Colon (tissue), 2 donors: Measurements from ENCODE around the gene MGAT3.
"Not testable (repeated sequence)": the region's sequence is repeated elsewhere in the genome, so short reads cannot be mapped to it uniquely, and the experiment has no call there.

ENCODE experiments used
- FAIRE-seq: peaks from 2 replicates; lab custom pipeline; 2012; peaks lifted over from hg19 to GRCh38; lab: Jason Lieb, UNC
- donor health status: control.
- donor health status: control.

The MGAT3 gene

DNA sequence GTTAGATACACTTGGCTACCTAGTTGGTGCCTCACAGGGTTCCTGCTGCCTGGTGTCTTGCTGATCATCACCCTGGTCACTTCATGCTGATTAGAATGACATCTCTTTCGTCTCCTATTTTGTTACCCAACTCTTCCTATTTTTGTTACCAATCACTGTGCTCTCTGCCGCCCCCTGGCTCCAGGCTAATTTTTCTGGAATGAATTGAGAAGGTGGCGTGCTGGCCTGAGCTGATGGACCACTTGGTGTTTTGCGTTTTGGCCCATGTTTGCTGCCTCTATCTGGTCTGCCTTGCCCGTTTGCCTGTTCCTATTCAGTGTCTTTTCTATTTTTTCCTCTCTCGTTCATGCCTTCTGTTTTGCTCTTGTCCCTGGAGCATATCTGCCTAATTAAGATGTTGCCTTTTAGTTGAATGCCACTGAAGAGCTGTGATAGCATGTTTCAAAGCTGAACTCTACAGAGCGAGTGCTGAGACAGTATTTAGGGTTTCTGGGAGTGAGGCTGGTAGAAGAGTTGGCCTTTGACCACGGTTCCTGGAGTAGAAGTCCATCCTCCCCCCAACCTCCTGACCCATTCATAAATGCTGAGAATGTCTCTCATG is 57.7 kb downstream of the MGAT3 start:
- no peak for FAIRE-seq

GRCh38 chr22:39515266-39516050 is 58.6 kb downstream of the MGAT3 start:
- no peak for FAIRE-seq

- no peak for FAIRE-seq
Observed at GRCh38 chr22:39517470-39517869, 60.7 kb downstream of the MGAT3 start.

GRCh38 chr22:39518144-39518786 is 61.5 kb downstream of the MGAT3 start:
- no peak for FAIRE-seq

- FAIRE-seq = no peak
Observed at GRCh38 chr22:39518996-39519680, 62.3 kb downstream of the MGAT3 start.

DNA sequence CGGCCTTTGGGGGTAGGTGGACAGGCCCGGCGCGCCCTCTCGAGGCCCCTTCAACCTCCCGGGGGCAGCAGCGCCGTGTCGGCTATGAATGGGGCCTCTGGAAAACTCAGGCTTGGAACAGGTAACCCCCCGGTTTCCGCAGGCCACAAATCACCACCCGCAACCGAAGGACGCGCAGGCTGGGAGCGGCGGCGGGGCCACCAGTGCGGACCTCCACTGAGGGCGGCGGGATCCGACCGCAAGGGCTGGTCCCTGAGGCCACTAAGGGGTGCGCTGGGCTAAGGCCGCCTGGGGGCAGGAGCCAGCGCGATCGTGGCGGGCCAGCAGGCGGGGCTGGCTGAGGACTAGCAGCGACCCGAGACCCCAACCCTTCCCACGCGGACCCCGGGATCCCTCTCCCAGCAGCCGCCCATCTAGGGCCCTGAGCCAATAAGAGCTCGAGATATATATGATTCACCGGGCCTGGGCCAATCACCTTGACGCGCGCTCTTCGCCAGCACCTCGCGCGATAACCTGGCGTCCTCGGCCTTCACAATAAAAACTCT is 62.9 kb downstream of the MGAT3 start:
- peak; percentile 10 for FAIRE-seq

- no peak for FAIRE-seq
Observed at GRCh38 chr22:39520226-39521105, 63.7 kb downstream of the MGAT3 start, which contains the start of gene ATF4. ATF4 (plus strand) TSS chr22:39520562; CDS start chr22:39521446, 884 bp downstream.

- FAIRE-seq = not testable (repeated sequence)
Observed at GRCh38 chr22:39521106-39521885, 64.5 kb downstream of the MGAT3 start.

GRCh38 chr22:39522091-39522490 is 65.3 kb downstream of the MGAT3 start:
- not testable (repeated sequence) for FAIRE-seq

GRCh38 chr22:39522567-39523300 is 65.9 kb downstream of the MGAT3 start:
- FAIRE-seq = no peak

- FAIRE-seq = no peak
Observed at GRCh38 chr22:39524089-39524752, 67.4 kb downstream of the MGAT3 start.

GRCh38 chr22:39524753-39525657 is 68.2 kb downstream of the MGAT3 start:
- no peak for FAIRE-seq

- no peak for FAIRE-seq
Observed at GRCh38 chr22:39525658-39525975, 68.8 kb downstream of the MGAT3 start.

- no peak for FAIRE-seq
Observed at GRCh38 chr22:39526736-39527171, 69.9 kb downstream of the MGAT3 start.

DNA sequence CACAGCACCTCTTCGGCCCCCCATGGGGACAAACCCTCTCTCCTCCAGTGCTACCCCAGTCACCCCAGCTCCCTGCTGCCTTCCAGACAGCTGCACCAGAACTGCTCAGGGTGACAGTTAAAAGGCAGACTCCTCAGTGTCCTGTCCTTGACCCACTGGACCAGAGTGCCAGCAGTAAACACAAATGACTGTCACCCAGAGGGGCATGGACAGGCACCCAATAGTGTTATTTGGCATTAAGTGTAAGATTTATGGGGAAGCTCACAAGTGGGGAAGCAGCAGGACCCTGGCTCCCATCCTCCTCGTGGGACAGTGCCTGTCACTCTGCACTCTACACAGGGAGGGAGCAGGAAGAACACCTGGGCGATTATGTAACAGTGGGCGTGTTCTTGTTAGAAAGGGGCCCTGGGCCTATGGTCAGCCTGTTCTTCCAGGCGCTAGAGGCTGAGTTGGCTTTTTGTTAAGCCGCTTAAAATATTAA is 70.7 kb downstream of the MGAT3 start:
- FAIRE-seq = no peak

GRCh38 chr22:39528080-39528661 is 71.4 kb downstream of the MGAT3 start:
- no peak for FAIRE-seq

DNA sequence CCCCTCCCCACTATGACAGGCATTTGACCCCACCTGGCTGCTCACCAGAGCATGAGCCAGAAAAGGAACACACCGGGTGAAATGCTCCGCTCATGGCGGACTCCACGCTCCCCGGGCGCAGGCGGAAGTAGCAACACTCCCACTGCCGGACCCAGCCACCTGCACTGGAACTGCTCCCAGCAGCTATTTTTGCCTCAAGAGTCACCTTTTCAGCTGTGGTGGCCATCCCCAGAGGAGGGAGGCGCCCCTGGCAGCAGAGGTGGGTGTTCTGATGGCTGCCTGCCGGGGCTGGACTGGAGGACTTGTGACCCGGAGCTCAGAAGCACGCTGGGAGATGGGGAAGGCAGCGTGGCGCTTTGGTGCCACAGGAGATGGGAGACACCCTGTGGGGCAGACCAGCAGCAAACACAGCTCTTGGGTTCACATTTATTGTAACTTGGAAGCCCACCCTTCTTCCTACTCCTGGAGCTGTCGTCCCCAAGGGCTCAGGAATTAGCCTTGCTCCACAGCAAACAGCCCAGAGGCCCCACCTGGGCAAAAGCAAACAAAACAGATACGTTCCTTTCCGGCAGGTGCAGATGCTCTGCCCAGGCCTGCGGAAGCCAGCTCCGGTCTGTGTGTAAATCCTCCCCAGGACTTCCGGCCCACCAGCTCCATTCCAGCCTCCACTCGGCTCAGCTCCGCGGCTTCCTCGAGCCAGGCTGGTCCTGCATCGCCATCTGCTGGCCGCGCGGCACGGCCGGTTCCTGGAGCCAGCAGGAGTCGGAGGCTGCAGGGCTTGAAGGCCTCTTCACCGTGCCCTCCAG is 72.1 kb downstream of the MGAT3 start:
- FAIRE-seq = no peak
